ENCODE results near the gene SMAD9. TPM values are rescaled to one million over a fixed set of nuclear protein-coding genes. Genes with fewer than 3 reads are reported as not detected.

The SMAD9 gene
- total and polyA plus RNA-seq, 2 experiments from 2014 or later: 3.2 to 5.8 TPM

- TF ChIP-seq EZH2 (IDR thresholded peaks at IDR 0.05; ENCODE audit: borderline replicate concordance) (no peak), CTCF (IDR thresholded peaks at IDR 0.05; ENCODE audit: poor library complexity) (no peak), EZH2phosphoT487 (IDR thresholded peaks at IDR 0.05; ENCODE audit: low read depth, severe bottlenecking, unreplicated experiment) (no peak)
- Histone ChIP-seq H3K4me2 (peak overlapping the region; percentile 95), H3K9me3 (ENCODE audit: low read depth) (no peaks in the 10 kb centered on the region), H3K4me1 (ENCODE audit: insufficient read depth) (peaks cover 4% of the 10 kb centered on the region), H3K27me3 (no peaks in the 10 kb centered on the region), H3K4me3 (peak overlapping the region; percentile 15), H2AFZ (peak overlapping the region; percentile 58), H4K20me1 (ENCODE audit: insufficient read depth, poor library complexity, severe bottlenecking) (no peaks in the 10 kb centered on the region), H3K36me3 (replicated peaks; ENCODE audit: insufficient read depth, low read depth) (no peaks in the 10 kb centered on the region), H3K9me2 (replicated peaks; ENCODE audit: insufficient read depth) (no peaks in the 10 kb centered on the region), H3K79me2 (peaks cover 40% of the 10 kb centered on the region), H3K27ac (peak overlapping the region; percentile 89)
- 20% methylated on average over 12 of the region's 12 CpGs for WGBS (ENCODE audit: low lambda C conversion rate, missing lambda C conversion rate)
- no peak for DNase-seq (ENCODE audit: low spot score)
Observed at GRCh38 chr13:36918246-36919131, 1.5 kb downstream of the SMAD9 start.

- H3K4me1 ChIP-seq (ENCODE audit: insufficient read depth): peaks cover 4% of the 10 kb centered on the region
- no peaks in the 10 kb centered on the region for H3K9me3 ChIP-seq (ENCODE audit: low read depth)
- no peaks in the 10 kb centered on the region for H3K36me3 ChIP-seq (replicated peaks; ENCODE audit: insufficient read depth, low read depth)
- H3K27ac ChIP-seq: peak overlapping the region; percentile 19
- no peak for TF ChIP-seq EZH2 (IDR thresholded peaks at IDR 0.05; ENCODE audit: borderline replicate concordance)
- TF ChIP-seq CTCF (IDR thresholded peaks at IDR 0.05; ENCODE audit: poor library complexity): no peak
- TF ChIP-seq EZH2phosphoT487 (IDR thresholded peaks at IDR 0.05; ENCODE audit: low read depth, severe bottlenecking, unreplicated experiment): no peak
- no peaks in the 10 kb centered on the region for H4K20me1 ChIP-seq (ENCODE audit: insufficient read depth, poor library complexity, severe bottlenecking)
- 52% methylated on average over 3 of the region's 3 CpGs for WGBS (ENCODE audit: low lambda C conversion rate, missing lambda C conversion rate)
- peaks cover 46% of the 10 kb centered on the region for H3K79me2 ChIP-seq
- H3K4me2 ChIP-seq: peak overlapping the region; percentile 95
- no peak overlapping the region for H3K4me3 ChIP-seq
- H3K9me2 ChIP-seq (replicated peaks; ENCODE audit: insufficient read depth): no peaks in the 10 kb centered on the region
- H3K27me3 ChIP-seq: no peaks in the 10 kb centered on the region
- H2AFZ ChIP-seq: no peak overlapping the region
- no peak for DNase-seq (ENCODE audit: low spot score)
Observed at GRCh38 chr13:36917311-36917710, 2.7 kb downstream of the SMAD9 start.

- no peaks in the 10 kb centered on the region for H3K36me3 ChIP-seq (replicated peaks; ENCODE audit: insufficient read depth, low read depth)
- H3K27me3 ChIP-seq: no peaks in the 10 kb centered on the region
- no peaks in the 10 kb centered on the region for H4K20me1 ChIP-seq (ENCODE audit: insufficient read depth, poor library complexity, severe bottlenecking)
- no peak overlapping the region for H3K4me3 ChIP-seq
- H3K9me3 ChIP-seq (ENCODE audit: low read depth): no peaks in the 10 kb centered on the region
- H3K27ac ChIP-seq: no peak overlapping the region
- peak overlapping the region; percentile 95 for H3K4me2 ChIP-seq
- no peak overlapping the region for H2AFZ ChIP-seq
- peaks cover 53% of the 10 kb centered on the region for H3K79me2 ChIP-seq
- DNase-seq (ENCODE audit: low spot score): no peak
- no peaks in the 10 kb centered on the region for H3K9me2 ChIP-seq (replicated peaks; ENCODE audit: insufficient read depth)
- H3K4me1 ChIP-seq (ENCODE audit: insufficient read depth): peaks cover 4% of the 10 kb centered on the region
- TF ChIP-seq CTCF (IDR thresholded peaks at IDR 0.05; ENCODE audit: poor library complexity): no peak
- no peak for TF ChIP-seq EZH2 (IDR thresholded peaks at IDR 0.05; ENCODE audit: borderline replicate concordance)
- TF ChIP-seq EZH2phosphoT487 (IDR thresholded peaks at IDR 0.05; ENCODE audit: low read depth, severe bottlenecking, unreplicated experiment): no peak
- 86% methylated on average over 6 of the region's 6 CpGs for WGBS (ENCODE audit: low lambda C conversion rate, missing lambda C conversion rate)
Observed at GRCh38 chr13:36915896-36916640, 4.0 kb downstream of the SMAD9 start.
